Loucy (cell line): ENCODE results near the gene NDUFC2.

Source experiments
- EZH2phosphoT487 ChIP-seq: fragments of 200-600 bp; IDR thresholded peaks from 2 replicates; pipeline ENCODE4 v1.6.1; 2018; ENCODE audit warnings: antibody characterized with exemption, mild to moderate bottlenecking, moderate library complexity, borderline replicate concordance
- TF ChIP-seq, protein P1 (sequence below): fragments of 200-600 bp; sonication (generic); conservative IDR thresholded peaks from 2 replicates; pipeline ENCODE4 v1.5.1; 2014; ENCODE audit warnings: mild to moderate bottlenecking, antibody characterized with exemption, low read length

- TF ChIP-seq, protein P1, sequence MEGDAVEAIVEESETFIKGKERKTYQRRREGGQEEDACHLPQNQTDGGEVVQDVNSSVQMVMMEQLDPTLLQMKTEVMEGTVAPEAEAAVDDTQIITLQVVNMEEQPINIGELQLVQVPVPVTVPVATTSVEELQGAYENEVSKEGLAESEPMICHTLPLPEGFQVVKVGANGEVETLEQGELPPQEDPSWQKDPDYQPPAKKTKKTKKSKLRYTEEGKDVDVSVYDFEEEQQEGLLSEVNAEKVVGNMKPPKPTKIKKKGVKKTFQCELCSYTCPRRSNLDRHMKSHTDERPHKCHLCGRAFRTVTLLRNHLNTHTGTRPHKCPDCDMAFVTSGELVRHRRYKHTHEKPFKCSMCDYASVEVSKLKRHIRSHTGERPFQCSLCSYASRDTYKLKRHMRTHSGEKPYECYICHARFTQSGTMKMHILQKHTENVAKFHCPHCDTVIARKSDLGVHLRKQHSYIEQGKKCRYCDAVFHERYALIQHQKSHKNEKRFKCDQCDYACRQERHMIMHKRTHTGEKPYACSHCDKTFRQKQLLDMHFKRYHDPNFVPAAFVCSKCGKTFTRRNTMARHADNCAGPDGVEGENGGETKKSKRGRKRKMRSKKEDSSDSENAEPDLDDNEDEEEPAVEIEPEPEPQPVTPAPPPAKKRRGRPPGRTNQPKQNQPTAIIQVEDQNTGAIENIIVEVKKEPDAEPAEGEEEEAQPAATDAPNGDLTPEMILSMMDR, result peak; percentile 24; the same call in 1 of the 2 replicates
- TF ChIP-seq EZH2phosphoT487, result no peak
Observed at GRCh38 chr11:78076733-78077403, 2.8 kb downstream of the NDUFC2 start.
